Measurements from ENCODE around the gene ERCC1. TPM values are rescaled to one million over a fixed set of nuclear protein-coding genes. Genes with fewer than 3 reads are reported as not detected.
A peak's percentile ranks its signal among the peaks of the same experiment; 100 is the strongest.

Gene ERCC1
- polyA plus RNA-seq, 4 donors, result 74.4 to 87.4 (median 79.2) TPM

GRCh38 chr19:45370410-45371204 lies 53.1 kb downstream of the ERCC1 start, which contains the start of gene ERCC2:
TSS of gene ERCC2 (minus strand) at chr19:45370573. CDS start at chr19:45370540, 33 bp downstream.
- peak; percentile 99 to 100 (median 100) for DNase-seq (ENCODE audit: low read depth in 4 of 4, low spot score in 3 of 4)

GRCh38 chr19:45368737-45369340 lies 54.9 kb downstream of the ERCC1 start:
- DNase-seq (ENCODE audit: low read depth in 4 of 4, low spot score in 3 of 4), result no peak

GRCh38 chr19:45368127-45368526 lies 55.6 kb downstream of the ERCC1 start:
- no peak for DNase-seq (ENCODE audit: low read depth in 4 of 4, low spot score in 3 of 4)

GRCh38 chr19:45364696-45365095 lies 59.0 kb downstream of the ERCC1 start:
- no peak for DNase-seq (ENCODE audit: low read depth in 4 of 4, low spot score in 3 of 4)

GRCh38 chr19:45363861-45364459 lies 59.8 kb downstream of the ERCC1 start:
- no peak for DNase-seq (ENCODE audit: low read depth in 4 of 4, low spot score in 3 of 4)

GRCh38 chr19:45362291-45362690 lies 61.4 kb downstream of the ERCC1 start:
- DNase-seq (ENCODE audit: low read depth in 4 of 4, low spot score in 3 of 4), result no peak

- DNase-seq (ENCODE audit: low read depth in 4 of 4, low spot score in 3 of 4), result no peak
These were observed 62.1 kb downstream of the ERCC1 start for GRCh38 chr19:45361608-45362007.

GRCh38 chr19:45358213-45358792 lies 65.4 kb downstream of the ERCC1 start:
- no peak for DNase-seq (ENCODE audit: low read depth in 4 of 4, low spot score in 3 of 4)

GRCh38 chr19:45357445-45357783 lies 66.3 kb downstream of the ERCC1 start:
- DNase-seq (ENCODE audit: low read depth in 4 of 4, low spot score in 3 of 4), result no peak

Other genes starting within 250 kb of the ERCC1 start
- 10 to 100 TPM; 32.1 to 60.7 (median 35.3) TPM for gene TRAPPC6A, start 245.7 kb downstream of the ERCC1 start, polyA plus RNA-seq (ENCODE audit: insufficient read length in 4 of 4)
- gene BLOC1S3, start 245.1 kb downstream of the ERCC1 start, polyA plus RNA-seq (ENCODE audit: insufficient read length in 4 of 4), result 10 to 100 TPM; 10.5 to 13.9 (median 11.2) TPM
- 10 to 100 TPM in 1 of 4 donors, 1 to 10 TPM in 3; 8.2 to 12.6 (median 8.9) TPM for gene EXOC3L2, start 178.5 kb downstream of the ERCC1 start, polyA plus RNA-seq (ENCODE audit: insufficient read length in 4 of 4)
- 10 to 100 TPM; 35.9 to 42.3 (median 40.7) TPM for gene MARK4, start 172.6 kb downstream of the ERCC1 start, polyA plus RNA-seq (ENCODE audit: insufficient read length in 4 of 4)
- under 1 TPM; 0.33 to 0.84 (median 0.56) TPM for gene CKM, start 101.0 kb downstream of the ERCC1 start, polyA plus RNA-seq (ENCODE audit: insufficient read length in 4 of 4)
- 1 to 10 TPM in 2 of 4 donors, under 1 TPM in 2; 0.76 to 3.0 (median 1.1) TPM for gene KLC3, start 83.2 kb downstream of the ERCC1 start, polyA plus RNA-seq (ENCODE audit: insufficient read length in 4 of 4)
- gene ERCC2, start 53.3 kb downstream of the ERCC1 start, polyA plus RNA-seq (ENCODE audit: insufficient read length in 4 of 4), result 10 to 100 TPM; 33.2 to 35.5 (median 33.8) TPM
- 10 to 100 TPM in 2 of 4 donors, 1 to 10 TPM in 2; 7.3 to 12.0 (median 9.1) TPM for gene PPP1R13L, start 18.8 kb downstream of the ERCC1 start, polyA plus RNA-seq (ENCODE audit: insufficient read length in 4 of 4)
- 1 to 10 TPM; 3.4 to 5.3 (median 3.9) TPM for gene POLR1G, start 17.3 kb downstream of the ERCC1 start, polyA plus RNA-seq (ENCODE audit: insufficient read length in 4 of 4)
- gene FOSB, start 44.1 kb upstream of the ERCC1 start, polyA plus RNA-seq (ENCODE audit: insufficient read length in 4 of 4), result 10 to 100 TPM in 3 of 4 donors, 1 to 10 TPM in 1; 2.6 to 85.3 (median 35.4) TPM
- gene RTN2, start 73.1 kb upstream of the ERCC1 start, polyA plus RNA-seq (ENCODE audit: insufficient read length in 4 of 4), result 1 to 10 TPM; 7.4 to 9.1 (median 7.7) TPM
- under 1 TPM in 3 of 4 donors, not detected in 1; 0.25 to 0.57 (median 0.25) TPM for gene PPM1N, start 74.5 kb upstream of the ERCC1 start, polyA plus RNA-seq (ENCODE audit: insufficient read length in 4 of 4)
- gene VASP, start 83.6 kb upstream of the ERCC1 start, polyA plus RNA-seq (ENCODE audit: insufficient read length in 4 of 4), result 10 to 100 TPM; 52.2 to 55.3 (median 53.5) TPM
- gene OPA3, start 160.9 kb upstream of the ERCC1 start, polyA plus RNA-seq (ENCODE audit: insufficient read length in 4 of 4), result 10 to 100 TPM; 10.8 to 11.8 (median 11.3) TPM
- 1 to 10 TPM; 4.7 to 7.6 (median 5.7) TPM for gene GPR4, start 178.3 kb upstream of the ERCC1 start, polyA plus RNA-seq (ENCODE audit: insufficient read length in 4 of 4)
- gene EML2, start 215.5 kb upstream of the ERCC1 start, polyA plus RNA-seq (ENCODE audit: insufficient read length in 4 of 4), result 10 to 100 TPM; 16.1 to 24.6 (median 21.6) TPM
- under 1 TPM; 0.33 to 0.80 (median 0.58) TPM for gene GIPR, start 244.3 kb upstream of the ERCC1 start, polyA plus RNA-seq (ENCODE audit: insufficient read length in 4 of 4)